Iris pigment epithelial cell (primary cell): ENCODE results near the gene ACHE.

Source experiments
- DNase-seq: peaks from one replicate; pipeline ENCODE4 v3.0.0-alpha.2; 2011; ENCODE audit warnings: low read depth

The ACHE gene

DNA sequence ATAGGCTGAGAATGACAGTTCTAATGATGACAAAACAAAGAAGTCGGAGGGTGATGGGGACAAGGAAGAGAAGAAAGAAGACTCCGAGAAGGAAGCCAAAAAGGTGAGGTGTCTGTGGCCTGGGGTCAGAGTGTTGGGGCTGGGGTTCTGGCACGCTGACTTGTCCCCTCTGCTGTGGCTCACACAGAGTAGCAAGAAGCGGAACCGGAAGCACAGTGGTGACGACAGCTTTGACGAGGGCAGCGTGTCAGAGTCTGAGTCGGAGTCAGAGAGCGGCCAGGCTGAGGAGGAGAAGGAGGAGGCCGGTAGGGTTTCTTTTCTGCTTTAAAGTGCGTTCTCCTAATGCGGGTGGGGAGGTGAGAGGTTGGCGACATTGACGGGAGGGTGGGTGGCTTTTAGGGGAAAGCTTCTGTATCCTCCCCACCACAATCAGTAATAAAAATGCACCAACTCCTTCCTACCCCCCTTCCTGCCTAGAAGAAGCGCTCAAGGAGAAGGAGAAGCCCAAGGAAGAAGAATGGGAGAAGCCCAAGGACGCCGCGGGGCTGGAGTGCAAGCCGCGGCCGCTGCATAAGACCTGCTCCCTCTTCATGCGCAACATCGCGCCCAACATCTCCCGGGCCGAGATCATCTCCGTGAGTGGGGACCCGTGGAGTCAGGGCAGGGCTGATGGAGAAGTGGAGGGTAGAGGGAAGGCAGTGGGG, 10.8 kb downstream of the ACHE start:
- DNase-seq, result no peak

DNA sequence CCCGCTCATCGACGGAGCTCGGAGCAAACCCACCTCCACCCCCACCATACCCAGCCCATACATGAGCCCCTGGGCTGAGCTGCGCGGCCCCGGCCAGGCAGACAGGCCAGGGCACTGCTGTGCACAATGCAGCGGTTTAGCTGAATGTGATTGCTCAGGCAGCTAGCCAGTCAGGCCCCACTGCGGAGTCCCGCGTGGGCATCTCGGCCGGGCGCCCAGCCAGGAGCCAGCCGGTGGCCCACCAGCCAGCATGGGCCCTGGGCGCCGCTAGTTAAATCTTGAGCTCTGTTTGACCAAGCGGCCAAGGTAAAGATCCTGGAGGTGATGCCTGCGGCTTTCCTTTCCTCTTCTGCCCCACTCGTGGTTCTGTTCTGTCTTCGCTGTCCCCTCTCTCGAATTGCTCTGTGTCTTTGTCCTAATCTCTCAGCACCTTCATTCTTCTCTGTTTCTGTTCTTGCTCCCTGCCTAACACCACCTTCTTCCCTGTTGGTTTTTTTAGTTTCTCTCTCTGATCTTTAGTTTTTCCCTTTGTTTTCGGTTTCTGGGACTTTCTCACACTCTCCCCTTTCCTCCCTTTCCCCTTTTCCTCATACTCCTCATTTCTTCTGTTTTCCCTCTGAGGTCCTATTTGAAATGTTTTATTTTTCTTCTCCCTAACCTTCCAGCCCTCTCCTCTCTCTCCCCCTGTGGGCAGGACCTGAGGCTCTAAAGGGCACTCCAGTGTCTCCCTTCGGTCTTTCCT, 12.7 kb downstream of the ACHE start:
- no peak for DNase-seq

DNA sequence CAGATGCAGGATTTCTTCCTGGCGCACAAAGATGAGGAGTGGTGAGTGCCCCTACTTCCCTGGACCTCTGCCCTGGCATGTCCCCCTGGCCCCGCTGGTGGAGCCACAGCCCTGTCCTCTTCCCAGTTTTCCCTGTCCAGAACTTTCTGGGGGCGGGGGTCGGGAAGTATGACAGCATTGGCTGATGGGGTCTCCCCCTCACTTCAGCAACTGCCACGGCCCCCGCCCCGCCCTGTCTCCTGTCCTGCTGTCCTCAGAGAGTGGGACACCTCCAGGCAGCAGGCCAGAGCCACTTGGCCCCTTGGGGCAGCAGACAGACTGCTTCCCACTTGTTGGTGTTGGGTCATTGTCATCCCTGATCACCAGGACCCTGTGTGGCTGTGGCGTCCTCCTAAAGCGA, 13.5 kb downstream of the ACHE start:
- no peak for DNase-seq

DNA sequence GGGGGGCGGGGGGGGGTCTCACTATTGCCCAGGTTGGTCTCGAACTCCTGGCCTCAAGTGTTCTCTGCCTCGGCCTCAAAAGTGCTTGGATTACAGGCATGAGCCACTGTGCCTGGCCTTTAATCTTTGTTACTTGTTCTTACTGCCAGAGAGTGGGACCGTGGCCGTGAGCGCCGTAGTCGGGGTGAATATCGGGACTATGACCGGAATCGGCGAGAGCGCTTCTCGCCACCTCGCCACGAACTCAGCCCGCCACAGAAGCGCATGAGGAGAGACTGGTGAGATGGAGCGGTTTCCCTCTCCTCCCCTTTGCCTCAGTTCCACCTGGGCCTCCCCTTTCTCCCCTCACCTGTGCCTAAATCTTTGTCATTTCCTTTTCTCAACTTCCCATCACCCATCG, 14.6 kb downstream of the ACHE start:
- DNase-seq, result no peak

DNA sequence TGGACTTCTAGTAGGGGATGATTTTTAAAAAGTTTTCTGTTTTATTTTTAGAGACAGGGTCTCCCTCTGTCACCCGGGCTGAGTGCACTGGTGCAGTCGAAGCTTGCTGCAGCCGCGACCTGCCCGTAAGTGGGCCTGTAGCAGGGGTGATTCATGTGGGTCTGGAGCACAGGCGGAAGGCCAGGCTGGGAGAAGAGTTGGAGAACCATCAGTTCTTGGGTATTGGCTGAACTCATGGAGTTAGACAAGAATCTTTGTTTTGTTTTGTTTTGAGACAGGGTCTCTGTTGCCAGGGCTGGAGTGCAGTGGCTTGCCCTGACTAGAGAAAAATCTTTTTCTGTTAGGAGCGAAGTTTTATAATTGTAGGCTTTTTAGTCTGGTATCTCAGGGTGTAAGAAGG, 15.0 kb downstream of the ACHE start:
- DNase-seq, result no peak

DNA sequence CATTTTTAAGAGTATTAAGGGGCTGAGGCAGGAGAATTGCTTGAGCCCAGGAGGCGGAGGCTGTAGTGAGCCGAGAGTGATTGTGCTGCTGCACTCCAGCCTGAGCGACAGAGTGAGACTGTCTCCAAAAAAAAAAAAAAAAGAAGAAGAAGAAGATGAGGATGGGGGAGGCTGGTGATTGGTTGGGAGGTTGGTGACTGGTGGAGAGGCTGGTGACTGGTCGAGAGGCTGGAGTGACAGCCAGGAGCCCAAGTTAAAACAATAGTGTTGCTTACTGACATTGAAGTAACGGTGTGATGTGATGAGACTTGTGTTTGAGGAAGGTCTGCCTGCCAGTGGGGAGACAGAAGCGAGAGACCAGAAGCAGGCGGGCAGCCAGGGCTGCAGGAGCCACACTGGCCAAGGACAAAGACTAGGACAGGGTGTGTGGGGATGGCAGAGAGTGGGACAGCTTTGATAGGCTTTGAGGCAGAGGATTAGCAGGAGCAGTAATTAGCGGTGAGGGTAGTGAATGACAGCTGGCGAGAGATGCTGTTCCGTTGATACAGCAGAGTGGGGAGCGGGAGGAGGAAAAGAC, 15.9 kb downstream of the ACHE start:
- DNase-seq, result no peak

DNA sequence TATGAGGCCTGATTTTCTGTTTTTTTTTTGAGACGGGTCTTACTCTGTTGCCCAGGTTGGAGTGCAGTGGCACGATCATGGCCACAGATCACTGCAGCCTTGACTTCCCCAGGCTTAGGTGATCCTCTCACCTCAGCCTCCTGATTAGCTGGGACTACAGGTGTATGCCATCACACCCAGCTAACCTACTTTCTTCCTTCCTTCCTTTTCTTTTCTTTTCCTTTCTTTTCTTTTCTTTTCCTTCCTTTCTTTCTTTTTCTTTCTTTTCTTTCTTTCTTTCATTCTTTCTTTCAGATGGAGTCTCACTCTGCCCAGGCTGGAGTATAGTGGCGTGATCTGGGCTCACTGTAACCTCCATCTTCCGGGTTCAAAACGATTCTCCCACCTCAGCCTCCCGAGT, 17.0 kb downstream of the ACHE start:
- DNase-seq, result no peak

DNA sequence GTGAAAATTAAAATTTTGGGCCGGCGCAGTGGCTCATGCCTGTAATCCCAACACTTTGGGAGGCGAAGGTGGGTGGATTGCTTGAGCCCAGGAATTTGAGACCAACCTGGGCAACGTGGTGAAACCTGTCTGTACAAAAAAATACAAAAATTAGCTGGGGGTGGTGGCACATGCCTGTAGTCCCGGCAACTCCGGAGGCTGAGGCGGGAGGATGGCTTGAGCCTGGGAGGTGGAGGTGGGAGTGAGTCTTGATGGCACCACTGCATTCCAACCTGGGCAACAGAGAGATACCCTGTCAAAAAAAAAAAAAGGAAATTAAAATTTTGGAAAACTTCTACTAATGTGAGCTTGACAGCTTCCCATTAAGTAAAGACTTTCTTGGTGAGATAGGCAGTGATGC, 17.7 kb downstream of the ACHE start:
- no peak for DNase-seq

DNA sequence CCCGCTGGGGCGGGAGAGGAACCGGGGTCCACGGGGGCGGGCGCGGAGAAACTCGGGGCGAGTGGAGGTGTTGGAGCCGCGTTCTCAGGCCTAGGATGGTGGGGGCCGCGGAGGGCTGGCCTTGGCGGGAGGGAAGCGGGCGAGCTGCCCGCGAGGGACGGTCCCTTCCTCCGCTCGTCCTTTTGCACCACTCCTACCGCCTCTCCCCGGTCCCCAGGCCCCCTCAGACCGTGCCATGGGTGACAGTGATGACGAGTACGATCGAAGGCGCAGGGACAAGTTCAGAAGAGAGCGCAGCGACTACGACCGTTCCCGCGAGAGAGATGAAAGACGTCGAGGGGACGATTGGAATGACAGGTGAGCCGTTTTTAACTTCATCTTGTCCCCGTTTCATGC, 20.3 kb downstream of the ACHE start:
- DNase-seq, result no peak

DNA sequence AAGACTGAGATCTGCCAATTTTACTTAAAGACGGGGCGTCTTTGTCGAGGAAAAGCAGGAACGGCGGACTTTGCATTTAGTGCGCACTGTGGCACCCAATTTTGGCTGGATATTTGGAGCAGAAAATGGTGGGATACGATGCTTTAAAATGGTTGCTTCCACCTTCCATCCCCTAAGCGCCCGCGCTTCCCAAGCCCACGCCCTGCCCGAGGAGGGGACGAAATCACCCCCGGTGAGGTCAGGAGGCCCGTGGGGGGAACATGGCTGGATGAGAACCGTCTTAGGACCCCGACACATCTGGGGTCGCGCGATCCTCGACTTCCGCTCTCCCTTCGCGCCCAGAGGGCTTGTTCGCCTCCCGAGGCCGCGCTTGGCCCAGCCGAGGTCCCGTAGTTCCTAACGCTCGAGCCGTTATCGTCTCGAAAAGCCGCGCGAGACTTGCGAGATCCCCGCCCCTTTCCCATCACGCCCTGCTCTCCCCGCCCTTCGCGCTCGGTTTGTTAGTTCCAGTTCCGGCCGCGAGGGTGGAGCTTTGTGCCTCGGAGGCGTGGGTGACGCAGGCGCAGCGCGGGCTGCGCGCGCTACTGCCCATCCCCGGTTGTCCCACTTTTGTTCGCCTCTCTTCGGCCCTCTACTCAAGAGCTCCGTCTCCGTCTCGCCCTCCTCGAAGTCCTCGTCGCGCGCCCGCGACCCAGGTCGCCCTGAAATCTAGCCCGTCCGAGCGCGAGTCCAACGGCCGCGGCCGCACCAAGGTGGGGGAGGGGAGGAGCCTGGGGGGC, 20.9 kb downstream of the ACHE start, which contains the start of gene SRRT:
Gene SRRT, plus strand, starts transcription at position 527 of the 779 bp plus-strand sequence. CDS start 488 bp downstream, outside the sequence.
- DNase-seq, result peak; percentile 98

DNA sequence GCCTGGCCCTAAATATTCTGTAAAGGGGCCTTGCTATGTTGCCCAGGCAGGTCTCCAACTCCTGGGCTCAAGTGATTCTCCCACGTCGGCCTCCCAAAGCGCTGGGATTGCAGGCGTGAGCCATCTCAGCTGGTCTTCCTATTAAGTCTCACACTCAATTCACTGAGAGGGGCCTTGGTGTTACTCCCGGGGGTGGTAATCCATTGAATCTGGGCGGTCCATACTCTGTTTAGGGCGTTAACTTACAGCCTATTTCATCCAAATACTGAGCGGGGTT, 21.4 kb downstream of the ACHE start:
- no peak for DNase-seq

DNA sequence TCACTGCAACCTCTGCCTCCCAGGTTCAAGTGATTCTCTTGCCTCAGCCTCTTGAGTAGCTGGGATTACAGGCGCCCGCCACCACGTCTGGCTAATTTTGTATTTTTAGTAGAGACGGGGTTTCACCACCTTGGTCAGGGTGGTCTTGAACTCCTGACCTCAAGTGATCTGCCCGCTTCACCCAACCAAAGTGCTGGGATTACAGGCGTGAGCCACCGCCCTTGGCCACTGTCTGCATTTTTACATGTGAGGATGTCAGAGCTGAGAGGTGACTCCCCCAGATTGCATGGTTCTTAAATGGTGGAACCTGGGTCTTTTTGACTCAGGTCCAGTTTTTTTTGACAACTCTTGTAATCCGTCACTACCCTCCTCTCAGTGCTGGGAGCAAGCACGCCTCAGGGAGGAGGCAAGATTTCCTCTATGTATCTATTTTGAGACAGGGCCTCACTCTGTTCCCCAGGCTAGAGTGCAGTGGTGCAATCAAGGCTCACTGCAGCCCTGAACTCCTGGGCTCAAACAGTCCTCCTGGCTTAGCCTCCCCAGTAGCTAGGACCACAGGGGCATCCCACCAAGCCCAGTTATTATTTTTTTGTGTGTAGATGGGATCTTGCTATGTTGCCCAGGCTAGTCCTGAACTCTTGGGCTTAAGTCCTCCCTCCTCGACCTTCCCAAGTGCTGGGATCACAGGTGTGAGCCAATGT, 21.9 kb downstream of the ACHE start:
- no peak for DNase-seq

DNA sequence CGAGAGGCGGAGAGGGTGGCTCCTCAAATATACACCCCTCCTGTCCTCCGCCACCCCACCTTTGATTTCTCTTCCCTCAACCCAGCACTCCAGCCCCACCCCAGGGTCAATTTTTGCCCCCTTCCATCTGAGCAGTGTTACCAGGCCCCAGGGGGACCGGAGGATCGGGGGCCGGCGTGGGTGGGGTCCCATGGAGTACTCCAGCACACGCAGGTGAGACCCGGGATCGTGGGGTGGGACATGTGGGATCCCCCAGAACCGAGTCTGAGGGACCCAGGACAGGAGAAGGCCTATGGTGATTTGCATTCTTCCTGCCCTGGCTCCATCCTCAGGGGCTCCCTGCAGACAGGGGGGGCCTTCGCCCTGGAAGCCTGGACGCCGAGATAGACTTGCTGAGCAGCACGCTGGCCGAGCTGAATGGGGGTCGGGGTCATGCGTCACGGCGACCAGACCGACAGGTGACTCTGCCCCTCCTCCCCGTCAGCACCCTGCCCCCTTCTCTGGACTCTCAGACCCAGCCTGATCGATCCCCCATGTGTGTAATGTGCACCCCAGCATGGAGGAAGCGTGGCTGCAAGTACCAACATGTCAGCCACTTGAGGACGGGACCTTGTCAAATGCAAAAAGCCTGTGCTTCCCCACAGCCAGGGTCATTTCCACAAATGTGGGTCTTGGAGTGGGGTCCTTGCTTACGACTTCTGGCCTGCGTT, 27.8 kb downstream of the ACHE start:
- peak; percentile 22 for DNase-seq

DNA sequence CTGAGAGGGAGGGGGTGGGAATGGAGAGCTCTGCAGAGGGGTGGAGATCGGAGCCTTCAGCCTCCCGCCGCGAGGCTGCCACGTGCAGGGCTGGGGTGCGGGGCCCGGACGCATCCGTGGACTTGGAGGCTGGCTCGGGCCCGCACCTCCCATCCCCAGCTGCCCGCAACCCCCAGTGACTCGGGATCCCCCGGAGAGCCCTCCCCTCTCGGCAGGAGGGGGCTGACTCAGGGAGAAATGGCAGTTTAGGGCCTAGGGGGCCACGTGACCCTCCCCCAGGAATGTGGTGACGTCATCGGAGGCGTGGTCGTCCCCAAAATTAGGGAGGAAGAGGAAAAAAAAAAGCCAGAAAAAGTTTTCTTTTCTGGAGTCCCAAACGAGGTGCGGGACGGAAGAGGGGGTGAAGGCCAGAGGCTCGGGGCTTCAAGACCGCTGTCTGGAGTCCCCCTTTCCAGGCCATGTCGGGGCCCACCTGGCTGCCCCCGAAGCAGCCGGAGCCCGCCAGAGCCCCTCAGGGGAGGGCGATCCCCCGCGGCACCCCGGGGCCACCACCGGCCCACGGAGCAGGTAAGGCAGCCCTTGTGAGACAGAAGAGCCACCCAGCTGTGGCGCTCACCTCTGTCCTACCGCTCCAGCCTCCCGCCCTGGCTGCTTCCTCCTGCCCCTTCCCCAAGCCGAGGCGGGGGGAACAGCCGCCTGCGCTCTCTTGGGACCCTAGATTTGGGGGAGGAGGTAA, 28.5 kb downstream of the ACHE start, which contains the start of gene TRIP6:
Gene TRIP6, plus strand, starts transcription at position 348 of the 736 bp plus-strand sequence. Its CDS starts 111 bp downstream, at position 459.
- DNase-seq, result peak; percentile 93

DNA sequence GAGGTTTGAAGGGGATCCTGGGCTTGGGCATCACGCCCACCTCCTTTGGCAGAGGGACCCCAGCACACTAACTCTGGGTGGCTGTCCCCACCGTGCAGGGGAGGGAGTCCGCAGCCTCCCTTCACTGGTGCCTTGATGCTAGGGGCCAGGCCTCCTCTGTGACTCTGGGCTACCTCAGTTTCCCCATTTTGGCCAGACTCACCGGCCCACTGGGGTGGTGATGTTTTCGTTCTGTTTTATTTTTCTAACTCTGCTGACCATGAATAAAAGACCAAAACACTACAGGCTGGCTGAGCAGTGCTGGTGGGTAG, 29.0 kb downstream of the ACHE start:
- DNase-seq, result no peak

DNA sequence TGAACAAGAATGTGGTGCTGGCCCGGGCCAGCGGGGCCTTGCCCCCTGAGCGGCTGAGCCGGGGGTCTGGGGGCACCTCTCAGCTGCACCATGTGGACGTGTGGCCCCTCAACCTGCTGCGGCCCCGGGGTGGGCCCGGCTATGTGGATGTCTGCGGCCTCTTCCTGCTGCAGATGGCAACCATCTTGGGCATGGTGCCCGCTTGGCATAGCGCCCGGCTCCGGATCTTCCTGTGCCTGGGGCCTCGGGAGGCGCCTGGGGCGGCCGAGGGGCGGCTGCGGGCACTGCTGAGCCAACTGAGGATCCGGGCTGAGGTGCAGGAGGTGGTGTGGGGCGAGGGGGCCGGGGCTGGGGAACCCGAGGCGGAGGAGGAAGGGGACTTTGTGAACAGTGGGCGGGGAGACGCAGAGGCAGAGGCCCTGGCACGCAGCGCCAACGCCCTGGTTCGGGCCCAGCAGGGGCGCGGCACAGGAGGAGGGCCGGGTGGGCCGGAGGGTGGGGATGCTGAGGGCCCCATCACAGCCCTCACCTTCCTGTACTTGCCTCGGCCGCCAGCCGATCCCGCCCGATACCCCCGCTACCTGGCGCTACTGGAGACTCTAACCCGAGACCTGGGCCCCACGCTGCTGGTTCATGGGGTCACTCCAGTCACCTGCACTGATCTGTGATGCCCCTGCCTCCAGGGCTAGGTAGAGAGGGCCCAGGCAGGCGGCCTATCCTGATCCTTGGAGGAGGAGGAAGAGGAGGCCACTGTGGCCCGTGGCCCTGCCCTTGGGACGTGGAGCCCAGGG, 29.6 kb downstream of the ACHE start:
- DNase-seq, result no peak

DNA sequence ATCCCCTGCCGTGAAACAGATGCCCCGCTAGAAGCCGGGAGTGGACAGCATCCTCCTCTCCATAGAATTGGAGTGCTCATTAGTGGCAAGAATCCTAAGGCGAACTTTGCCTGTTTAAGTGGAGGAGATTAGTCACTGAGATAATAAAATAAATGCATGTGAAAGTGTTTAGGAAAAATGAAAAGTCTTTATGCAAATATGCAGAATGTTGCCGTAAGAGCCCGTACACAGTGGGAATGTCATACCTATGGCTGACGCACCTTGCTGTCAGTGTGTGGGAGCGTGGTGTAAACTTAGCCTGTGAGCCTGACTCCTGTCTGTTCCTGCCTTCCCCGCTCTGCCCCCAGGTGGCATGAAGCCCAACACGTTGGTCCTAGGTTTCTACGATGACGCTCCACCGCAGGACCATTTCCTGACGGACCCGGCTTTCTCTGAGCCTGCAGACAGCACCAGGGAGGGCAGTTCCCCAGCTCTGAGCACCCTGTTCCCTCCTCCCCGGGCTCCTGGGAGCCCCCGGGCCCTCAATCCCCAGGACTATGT, 30.2 kb downstream of the ACHE start:
- DNase-seq, result no peak

DNA sequence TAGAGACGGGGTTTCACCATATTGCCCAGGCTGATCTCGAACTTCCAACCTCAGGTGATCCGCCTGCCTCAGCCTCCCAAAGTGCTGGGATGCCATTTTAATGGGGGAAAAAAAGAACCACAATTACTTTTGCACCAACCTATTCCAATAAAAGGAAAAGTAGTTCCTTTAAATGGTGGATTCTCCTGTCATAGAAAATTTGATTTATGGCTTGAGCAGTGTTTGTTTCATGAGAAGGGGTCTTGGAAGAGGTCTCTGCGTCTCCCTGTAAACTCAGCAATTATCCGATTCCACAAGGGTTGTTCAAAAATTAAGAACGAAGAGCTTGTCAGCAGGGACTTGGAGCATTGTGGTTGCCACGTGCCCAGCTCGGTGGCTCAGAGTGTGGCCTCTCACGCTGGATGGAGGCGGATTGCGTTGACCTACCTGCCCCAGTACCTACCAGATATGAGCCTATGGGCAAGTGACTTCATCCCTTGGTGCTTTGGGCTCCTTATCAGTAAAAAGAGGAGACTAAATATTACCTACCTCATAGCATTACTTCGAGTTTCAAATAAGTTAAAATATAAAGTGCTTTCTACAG, 31.3 kb downstream of the ACHE start:
- DNase-seq, result no peak

DNA sequence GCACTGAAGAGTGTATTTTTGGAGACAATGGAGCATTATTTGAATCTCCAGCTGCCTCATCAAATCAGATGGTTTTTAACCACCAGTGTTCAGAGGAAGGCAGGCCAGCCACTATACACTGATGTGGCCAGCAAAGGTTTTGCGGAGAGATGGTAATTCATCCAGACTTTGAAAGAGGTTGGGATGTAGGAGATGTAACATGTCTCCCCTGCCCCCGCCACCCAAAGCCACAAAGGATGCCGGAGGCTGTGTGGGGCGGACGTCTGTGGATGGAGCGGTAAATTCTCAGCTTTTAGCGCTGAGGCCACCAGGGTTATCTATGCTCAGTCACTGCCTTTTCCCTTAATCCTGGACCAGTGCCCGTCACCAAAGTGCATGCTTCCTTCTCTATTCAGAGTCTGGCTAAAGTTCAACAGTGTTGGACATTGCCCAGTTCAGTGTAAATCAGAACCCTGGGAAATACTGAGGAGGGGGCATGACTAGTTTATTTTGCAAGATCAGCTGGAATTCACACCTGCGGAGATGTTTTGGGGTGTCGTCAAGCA, 32.2 kb downstream of the ACHE start:
- no peak for DNase-seq
